Measurements from ENCODE around the gene CCDC148.

GRCh38 chr2:158182676-158183295 is 273.8 kb downstream of the CCDC148 start:
- TF ChIP-seq EZH2 (IDR thresholded peaks at IDR 0.05) (no peak), POLR2AphosphoS5 (IDR thresholded peaks at IDR 0.05; ENCODE audit: borderline replicate concordance, low read depth, low read length) (no peak), FOXP2 (optimal IDR thresholded peaks at IDR 0.05; ENCODE audit: control extremely low read depth, extremely low read length, insufficient read depth) (no peak)
